CD4-positive, alpha-beta T cell (primary cell): ENCODE results near the gene COPS7A. TPM values are rescaled to one million over a fixed set of nuclear protein-coding genes. Genes with fewer than 3 reads are reported as not detected.

Experiments
- ATAC-seq: fragments of 200-7000 bp; cut with Tn5 transposase; one replicate; pipeline ENCODE4 v1.10.0; 2022; ENCODE audit warnings: mild to moderate bottlenecking; ENCODE audit not compliant: poor library complexity
- CTCF ChIA-PET: fragments of 350-600 bp; sonication (Branson Sonifier 250); formaldehyde crosslinking; loops from one replicate; lab custom pipeline; 2021; ENCODE audit warnings: antibody characterized with exemption, inconsistent platforms; lab: Charles Lee
- POLR2A ChIA-PET: fragments of 350-600 bp; sonication (Branson Sonifier 250); formaldehyde crosslinking; loops from one replicate; lab custom pipeline; 2021; ENCODE audit warnings: antibody characterized with exemption, inconsistent platforms; lab: Charles Lee
- DNase-seq, 14 experiments: peaks; one replicate each; pipeline ENCODE4 v3.0.0-alpha.2; 2013 to 2020; ENCODE audit warnings: mixed read lengths in 2 of 14
- H3K27ac ChIP-seq, 2 donors: one replicate each; pipeline versions ENCODE4 v1.5.1 to v1.7.0; 2013; ENCODE audit warnings: low read length in 2 of 2, low read depth in 1 of 2, mild to moderate bottlenecking in 1 of 2
- H3K27me3 ChIP-seq, 2 experiments: 1 replicate in 1 of 2; 2 replicates in 1 of 2; pipeline versions ENCODE4 v1.6.1 to v1.7.0; 2013; ENCODE audit warnings: low read length in 2 of 2, control low read depth in 1 of 2, mild to moderate bottlenecking in 1 of 2, moderate library complexity in 1 of 2; ENCODE audit not compliant: insufficient read depth in 2 of 2, control insufficient read depth in 1 of 2
- H3K36me3 ChIP-seq: one replicate; pipeline ENCODE4 v1.6.1; 2013; ENCODE audit warnings: low read length, control low read depth; ENCODE audit not compliant: insufficient read depth
- H3K4me1 ChIP-seq: one replicate; pipeline ENCODE4 v1.6.1; 2013; ENCODE audit warnings: low read length, control low read depth; ENCODE audit not compliant: insufficient read depth
- H3K4me3 ChIP-seq: one replicate; pipeline ENCODE4 v1.5.1; 2013; ENCODE audit warnings: mild to moderate bottlenecking, low read length, moderate library complexity
- H3K9me3 ChIP-seq, 2 experiments: 1 replicate in 1 of 2; 2 replicates in 1 of 2; pipeline versions ENCODE4 v1.6.1 to v1.7.0; 2013; ENCODE audit warnings: low read length in 2 of 2, mild to moderate bottlenecking in 2 of 2, control low read depth in 1 of 2, moderate library complexity in 1 of 2; ENCODE audit not compliant: control insufficient read depth in 1 of 2, insufficient read depth in 1 of 2
- H3K27ac Mint-ChIP-seq: one replicate; pipeline ENCODE4 v1.8.0; 2020; ENCODE audit warnings: mixed read lengths
- H3K27me3 Mint-ChIP-seq: one replicate; pipeline ENCODE4 v1.8.0; 2021; ENCODE audit warnings: mixed read lengths
- H3K36me3 Mint-ChIP-seq: one replicate; pipeline ENCODE4 v1.8.0; 2021; ENCODE audit warnings: low read depth, mixed read lengths
- H3K4me1 Mint-ChIP-seq: one replicate; pipeline ENCODE4 v1.8.0; 2021; ENCODE audit warnings: low read depth, mixed read lengths
- H3K4me3 Mint-ChIP-seq: one replicate; pipeline ENCODE4 v1.8.0; 2020; ENCODE audit warnings: mild to moderate bottlenecking, mixed read lengths
- H3K9me3 Mint-ChIP-seq: one replicate; pipeline ENCODE4 v1.8.0; 2020; ENCODE audit warnings: mixed read lengths
- intact Hi-C, 2 experiments: fragments of 100-400 bp; cut with DNase I in 1 of 2; cut with micrococcal nuclease in 1 of 2; formaldehyde crosslinking; loops; one replicate each; pipeline versions ENCODE4 v1.15.1 to v1.9.0; 2023 to 2025; cut with DNase I, micrococcal nuclease
- total RNA-seq, 174 experiments: library from RNA in 2 of 174; stranded (reverse) in 2 of 174; gene quantifications; one replicate each; pipeline ENCODE4 v1.2.3 and lab custom pipeline; 2021 to 2026
- TF ChIP-seq, protein P1 (sequence below): fragments of 200-600 bp; IDR thresholded peaks from one replicate; pipeline ENCODE4 v1.8.0; 2022; ENCODE audit warnings: antibody characterized with exemption, mild to moderate bottlenecking

Gene COPS7A
- total RNA-seq, 2 experiments from 2014 or later, result 9.4 to 9.6 TPM

DNA sequence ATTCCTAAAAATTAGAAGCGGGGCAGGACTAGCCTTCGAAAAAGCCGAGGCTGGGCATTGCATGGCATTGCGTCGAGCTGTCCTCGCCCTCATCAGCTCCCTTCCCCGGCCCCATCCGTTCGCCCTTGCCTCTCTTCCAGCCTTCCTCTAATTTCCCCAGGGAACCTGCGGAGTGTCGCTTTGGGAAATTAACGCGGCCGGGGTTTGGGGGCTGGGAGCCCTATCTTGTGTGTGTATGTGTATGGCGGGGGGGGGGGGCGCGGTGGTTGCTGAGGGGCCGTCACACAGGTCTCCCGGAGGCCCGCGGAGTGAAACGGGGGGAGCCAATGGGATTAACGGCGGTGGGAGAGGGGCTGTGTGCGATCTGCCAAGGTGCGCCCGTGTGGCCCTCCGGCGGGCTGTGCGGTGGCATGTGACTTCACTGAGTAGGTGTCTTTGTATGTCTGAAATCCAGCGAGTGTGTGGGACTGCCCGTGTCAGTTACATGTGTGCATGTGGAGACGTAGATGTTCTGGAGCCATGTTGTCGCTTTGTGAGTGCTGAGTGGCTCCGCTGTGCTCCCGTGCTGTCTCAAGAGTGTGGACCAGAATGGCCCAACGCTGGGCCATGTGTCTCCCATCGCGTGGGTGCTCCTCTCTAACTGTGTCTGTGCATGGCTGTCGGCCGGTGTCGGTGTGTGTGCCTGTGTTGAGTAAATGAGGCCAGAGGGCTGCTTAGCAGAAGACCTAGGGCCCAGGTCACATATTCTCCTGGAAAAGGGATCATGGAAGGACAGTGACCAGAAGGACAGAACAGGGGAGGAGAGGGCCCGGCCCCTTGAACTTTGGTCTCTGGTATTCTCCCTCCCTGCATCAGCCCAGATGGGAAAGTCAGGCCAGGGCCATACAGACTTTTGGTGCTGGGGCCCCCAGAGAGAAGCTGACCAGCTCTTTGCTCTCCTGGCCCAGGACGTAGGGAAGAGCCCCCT lies 43.8 kb downstream of the COPS7A start:
- H3K36me3 ChIP-seq, result no peaks in the 10 kb centered on the region
- Mint-ChIP-seq H3K4me1 (peaks cover 56% of the 10 kb centered on the region), H3K9me3 (no peaks in the 10 kb centered on the region), H3K36me3 (no peaks in the 10 kb centered on the region), H3K27ac (no peak overlapping the region), H3K4me3 (peak overlapping the region; percentile 93), H3K27me3 (peaks cover 63% of the 10 kb centered on the region)
- DNase-seq, result no peak
- peak overlapping the region; percentile 56 for H3K4me3 ChIP-seq
- ATAC-seq, result no peak
- no peaks in the 10 kb centered on the region for H3K9me3 ChIP-seq
- peaks cover 54% of the 10 kb centered on the region for H3K4me1 ChIP-seq
- peaks cover 23 to 32% of the 10 kb centered on the region in 2 experiments for H3K27me3 ChIP-seq
- POLR2A ChIA-PET, result interaction anchor here (0.9 to 2.8 kb wide), 13 partner anchors 7 to 83 kb away, joined by 3 to 20 read pairs (median 5); partner anchors contain the start of genes CD4, CDCA3, GPR162 and MLF2
- TF ChIP-seq, protein P1, sequence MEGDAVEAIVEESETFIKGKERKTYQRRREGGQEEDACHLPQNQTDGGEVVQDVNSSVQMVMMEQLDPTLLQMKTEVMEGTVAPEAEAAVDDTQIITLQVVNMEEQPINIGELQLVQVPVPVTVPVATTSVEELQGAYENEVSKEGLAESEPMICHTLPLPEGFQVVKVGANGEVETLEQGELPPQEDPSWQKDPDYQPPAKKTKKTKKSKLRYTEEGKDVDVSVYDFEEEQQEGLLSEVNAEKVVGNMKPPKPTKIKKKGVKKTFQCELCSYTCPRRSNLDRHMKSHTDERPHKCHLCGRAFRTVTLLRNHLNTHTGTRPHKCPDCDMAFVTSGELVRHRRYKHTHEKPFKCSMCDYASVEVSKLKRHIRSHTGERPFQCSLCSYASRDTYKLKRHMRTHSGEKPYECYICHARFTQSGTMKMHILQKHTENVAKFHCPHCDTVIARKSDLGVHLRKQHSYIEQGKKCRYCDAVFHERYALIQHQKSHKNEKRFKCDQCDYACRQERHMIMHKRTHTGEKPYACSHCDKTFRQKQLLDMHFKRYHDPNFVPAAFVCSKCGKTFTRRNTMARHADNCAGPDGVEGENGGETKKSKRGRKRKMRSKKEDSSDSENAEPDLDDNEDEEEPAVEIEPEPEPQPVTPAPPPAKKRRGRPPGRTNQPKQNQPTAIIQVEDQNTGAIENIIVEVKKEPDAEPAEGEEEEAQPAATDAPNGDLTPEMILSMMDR, result no peak
- no peak overlapping the region for H3K27ac ChIP-seq
- intact Hi-C loops, result no loop called here
- CTCF ChIA-PET, result interaction anchor here (1.0 to 3.2 kb wide), 14 partner anchors 9 to 214 kb away, joined by 3 to 27 read pairs (median 6); partner anchors contain the start of genes CD4, MLF2 and P3H3

DNA sequence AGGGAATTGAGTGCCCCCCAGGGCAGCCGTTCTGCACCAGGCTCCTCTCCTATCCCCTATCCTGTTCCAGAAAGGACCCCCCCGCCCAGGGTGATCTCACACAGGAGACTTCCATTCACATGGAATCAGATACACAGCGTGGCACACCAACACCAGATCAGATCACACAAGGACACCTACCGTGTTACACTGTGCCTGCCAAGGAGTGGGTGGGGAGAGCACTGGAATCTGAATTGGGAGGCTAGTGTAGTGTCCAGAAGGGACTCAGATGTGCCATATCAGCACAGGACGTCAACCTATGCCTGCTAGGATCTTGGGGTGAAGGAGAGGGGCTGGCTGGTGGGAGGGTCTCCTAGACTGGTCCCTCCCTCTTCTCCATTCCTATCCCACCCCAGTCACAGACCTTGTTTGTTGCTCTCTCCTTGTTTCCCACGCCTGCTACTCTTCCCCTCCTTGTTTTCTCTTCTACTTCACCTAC lies 44.6 kb downstream of the COPS7A start:
- Mint-ChIP-seq H3K27ac (no peak overlapping the region), H3K4me3 (peak overlapping the region; percentile 27)

DNA sequence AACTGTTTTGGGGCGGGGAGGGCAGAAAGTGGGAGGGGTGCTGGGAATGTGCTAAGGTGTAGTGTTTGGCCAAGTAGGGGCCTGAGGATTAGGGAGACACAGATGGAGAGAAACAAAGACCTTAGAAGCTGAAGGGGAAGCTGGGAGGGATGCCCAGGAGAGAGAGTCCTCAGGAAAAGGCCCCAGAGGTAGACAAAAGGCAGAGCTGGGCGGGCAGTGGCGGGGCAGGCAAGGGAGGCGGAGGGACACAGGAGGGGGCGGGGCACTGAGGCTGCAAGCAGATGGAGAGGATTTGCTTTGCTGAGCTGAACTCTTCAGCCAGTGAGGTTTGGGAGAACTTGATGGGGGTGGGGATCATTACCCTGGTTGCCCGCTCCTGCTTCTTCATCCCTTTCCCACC lies 45.1 kb downstream of the COPS7A start:
- H3K27me3 ChIP-seq, result peaks cover 30 to 39% of the 10 kb centered on the region in 2 experiments
- CTCF ChIA-PET, result no interaction called here
- H3K4me3 ChIP-seq, result no peak overlapping the region
- H3K36me3 ChIP-seq, result no peaks in the 10 kb centered on the region
- Mint-ChIP-seq H3K4me1 (peaks cover 64% of the 10 kb centered on the region), H3K36me3 (no peaks in the 10 kb centered on the region), H3K9me3 (no peaks in the 10 kb centered on the region), H3K27me3 (peaks cover 70% of the 10 kb centered on the region), H3K27ac (no peak overlapping the region), H3K4me3 (peak overlapping the region; percentile 27)
- DNase-seq, result no peak
- TF ChIP-seq, protein P1, result no peak
- ATAC-seq, result no peak
- no peak overlapping the region for H3K27ac ChIP-seq
- peaks cover 64% of the 10 kb centered on the region for H3K4me1 ChIP-seq
- no peaks in the 10 kb centered on the region for H3K9me3 ChIP-seq
- intact Hi-C loops, result no loop called here
- POLR2A ChIA-PET, result interaction anchor here (1.6 kb wide), 1 partner anchor 15 kb away, joined by 6 read pairs; the partner anchor contains the start of gene MLF2

More for the DNA sequence above, 44.6 kb downstream of the COPS7A start:
- ChIA-PET POLR2A (interaction anchor here (1.6 kb wide), 1 partner anchor 15 kb away, joined by 6 read pairs; the partner anchor contains the start of gene MLF2), CTCF (no interaction called here)
- Histone ChIP-seq H3K4me3 (no peak overlapping the region), H3K27ac (no peak overlapping the region), H3K36me3 (no peaks in the 10 kb centered on the region), H3K27me3 (peaks cover 30 to 39% of the 10 kb centered on the region in 2 experiments), H3K4me1 (peaks cover 63% of the 10 kb centered on the region), H3K9me3 (no peaks in the 10 kb centered on the region)
- no peaks in the 10 kb centered on the region for H3K36me3 Mint-ChIP-seq
- H3K27me3 Mint-ChIP-seq, result peaks cover 70% of the 10 kb centered on the region
- intact Hi-C loops, result no loop called here
- H3K4me1 Mint-ChIP-seq, result peaks cover 64% of the 10 kb centered on the region
- no peaks in the 10 kb centered on the region for H3K9me3 Mint-ChIP-seq
- ATAC-seq (no peak), DNase-seq (no peak)
- TF ChIP-seq, protein P1, result no peak
